AG08395 (cell line): ENCODE measurements around the gene GLI2.

Source experiments
- DNase-seq: peaks from one replicate; pipeline ENCODE4 v3.0.0; 2012; ENCODE audit warnings: mixed read lengths, low spot score

GLI2 gene

DNA sequence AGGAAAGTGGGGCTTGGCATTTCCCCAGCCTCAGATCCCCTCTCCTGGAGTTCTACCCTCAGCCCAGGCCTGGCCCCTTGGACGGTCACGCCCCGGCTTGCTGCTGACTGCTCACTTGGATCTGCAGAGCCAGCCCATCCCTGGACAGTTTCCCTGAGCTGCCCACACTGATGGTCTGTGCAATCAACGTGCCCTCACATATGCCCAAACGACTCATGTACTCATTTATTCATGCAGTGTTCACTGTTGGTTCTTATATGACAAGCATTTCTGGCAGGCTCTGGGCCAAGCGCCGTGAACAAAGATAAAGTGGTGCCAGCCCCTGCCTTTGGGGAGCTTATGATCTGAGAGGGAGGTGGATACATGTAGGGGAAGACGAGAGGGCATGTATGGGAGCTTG, 20.3 kb upstream of the GLI2 start:
- DNase-seq = no peak

DNA sequence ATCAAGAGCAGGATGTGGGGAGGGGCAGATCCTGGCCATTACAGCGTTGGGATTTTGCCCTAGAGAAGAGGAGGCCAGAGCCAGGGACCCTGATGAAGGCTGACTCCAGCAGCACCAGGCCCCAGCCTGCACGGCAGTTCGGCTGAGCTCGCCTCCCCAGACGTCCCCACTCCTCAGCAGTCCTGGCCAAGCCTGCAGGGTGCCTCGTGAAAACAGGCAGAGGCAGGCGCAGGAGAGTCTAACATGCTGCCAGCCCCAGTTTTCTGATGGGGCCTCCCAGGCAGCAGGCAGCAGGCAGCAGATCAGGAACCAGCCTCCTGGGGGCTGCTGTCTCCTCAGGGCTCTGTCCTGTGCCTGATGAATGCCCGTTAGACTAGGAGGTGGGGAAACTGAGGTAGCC, 19.7 kb upstream of the GLI2 start:
- no peak for DNase-seq

DNA sequence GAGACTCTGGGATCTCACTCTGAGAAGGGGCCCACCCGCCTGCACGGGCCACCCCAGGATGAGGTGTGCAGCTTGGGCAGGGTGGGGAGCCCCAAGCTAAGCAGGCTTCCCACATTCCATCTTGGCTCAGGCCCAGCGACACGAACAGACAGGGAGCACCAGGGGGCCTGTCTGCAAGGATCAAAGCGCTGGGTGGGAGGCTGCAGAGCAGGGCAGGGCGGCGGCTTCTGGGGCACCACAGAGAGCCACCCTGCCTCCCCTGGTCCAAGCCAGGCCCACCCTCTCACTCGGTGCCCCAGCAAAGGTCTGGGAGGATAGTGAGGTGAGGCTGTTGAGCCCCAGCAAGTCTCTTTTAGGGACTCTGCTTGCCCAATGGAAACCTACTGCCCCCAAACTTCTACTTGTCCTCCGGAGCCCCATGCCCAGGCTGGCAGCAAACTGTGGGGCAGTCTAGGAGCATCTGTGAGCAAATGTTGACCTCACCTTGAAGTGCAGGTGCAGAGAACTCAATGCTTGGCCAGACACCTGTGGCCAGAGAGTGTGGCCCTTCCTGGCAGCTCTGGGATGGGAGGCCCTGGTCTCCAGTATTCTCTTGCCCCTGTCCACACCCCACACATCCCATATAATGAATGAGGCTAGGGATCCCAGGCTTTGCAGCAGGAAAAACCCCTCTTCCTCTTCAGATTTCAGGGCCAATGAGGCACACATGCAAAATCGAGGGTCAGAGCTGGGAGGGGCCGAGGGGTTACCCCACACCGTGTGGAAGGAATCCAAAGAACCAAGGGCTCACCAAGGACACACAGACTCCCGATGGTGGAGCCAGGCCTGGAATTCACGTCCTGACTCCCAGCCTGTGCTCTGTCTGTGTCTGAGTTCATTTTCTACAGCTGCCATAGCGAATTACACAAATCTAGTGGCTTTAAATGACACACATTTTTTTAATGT, 18.8 kb upstream of the GLI2 start:
- no peak for DNase-seq

DNA sequence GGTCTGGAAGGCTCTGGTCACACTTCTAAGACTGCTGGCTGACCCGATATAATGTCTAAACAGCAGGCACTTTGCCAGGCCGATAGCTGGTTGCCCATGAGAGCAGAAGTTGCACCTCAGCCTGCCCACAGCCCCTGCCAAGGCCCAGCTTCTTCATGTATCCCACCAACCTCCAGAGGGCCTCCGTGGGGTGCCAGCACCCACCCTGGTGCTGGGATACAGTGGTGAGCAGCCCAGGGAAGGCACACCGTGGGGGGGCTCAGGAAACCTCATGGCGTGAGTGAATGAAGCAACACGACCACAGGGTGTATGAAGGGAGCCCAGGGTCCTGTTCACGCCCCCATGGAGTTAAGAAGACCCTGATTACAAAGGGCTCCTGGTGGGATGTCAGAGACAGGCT, 16.2 kb upstream of the GLI2 start:
- no peak for DNase-seq

DNA sequence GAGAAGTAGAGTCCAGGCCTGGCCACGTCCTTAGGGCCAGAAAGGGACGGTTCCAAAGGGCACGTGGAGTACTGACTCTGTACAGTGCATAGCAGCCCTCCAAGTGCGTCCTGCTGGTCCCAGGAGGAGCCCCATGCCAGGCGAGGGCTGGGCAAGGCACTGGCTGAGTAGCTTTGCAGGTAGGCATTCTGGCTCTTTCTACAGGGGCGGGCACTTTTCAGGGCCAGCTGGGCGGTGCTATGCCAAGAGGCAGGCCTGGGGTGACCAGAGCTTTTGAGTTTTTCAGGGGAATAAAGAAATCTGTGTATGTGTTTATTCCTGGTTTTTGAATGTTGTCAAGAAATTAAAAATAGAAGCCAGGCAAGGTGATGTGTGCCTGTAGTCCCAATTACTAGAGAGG, 15.4 kb upstream of the GLI2 start:
- DNase-seq = no peak

DNA sequence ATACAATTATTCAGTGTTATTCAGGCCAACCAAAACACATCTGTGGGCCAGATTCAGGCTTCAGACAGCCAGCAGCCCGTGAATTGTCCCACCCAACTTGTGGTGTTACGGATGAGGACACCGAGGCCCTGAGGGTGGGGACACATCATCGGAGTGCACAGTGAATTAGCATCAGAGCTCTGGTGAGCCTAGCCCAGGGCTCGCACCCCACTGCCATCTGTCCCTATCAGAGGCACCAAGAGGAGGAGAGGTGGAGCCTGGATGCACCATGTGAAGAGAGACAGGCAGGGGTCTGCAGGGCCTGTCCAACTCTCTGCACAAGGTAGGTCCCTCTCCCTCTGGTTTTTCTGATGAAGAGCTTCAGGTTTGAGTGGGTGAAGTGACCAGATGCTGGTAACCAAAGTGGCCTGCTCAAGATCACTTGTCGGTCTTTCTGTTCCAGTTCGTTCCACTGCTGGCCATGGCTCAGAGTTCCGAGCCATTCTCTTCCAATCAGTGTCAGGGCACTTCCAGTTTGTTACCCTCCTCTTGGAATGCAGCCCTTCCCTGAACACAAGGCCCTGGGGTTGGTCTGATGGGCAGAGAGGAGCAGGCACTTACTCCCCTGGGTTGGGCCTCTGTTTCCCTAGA, 14.8 kb upstream of the GLI2 start:
- DNase-seq = no peak

DNA sequence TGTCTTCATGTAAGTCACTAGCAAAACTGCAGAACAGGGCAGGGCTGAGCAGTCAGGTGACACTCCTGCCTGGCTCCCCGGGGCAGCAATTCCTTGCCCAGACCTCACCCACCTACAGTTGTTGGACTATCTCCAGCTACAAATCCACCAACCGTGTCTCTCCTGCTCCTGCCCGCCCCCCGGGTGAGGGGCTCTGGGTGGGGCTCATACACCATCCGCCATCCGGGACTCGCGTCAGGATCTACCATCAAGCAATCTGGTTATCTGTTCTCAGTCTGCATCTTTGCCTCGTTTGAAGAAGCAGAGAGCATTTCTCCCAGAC, 13.5 kb upstream of the GLI2 start:
- no peak for DNase-seq

DNA sequence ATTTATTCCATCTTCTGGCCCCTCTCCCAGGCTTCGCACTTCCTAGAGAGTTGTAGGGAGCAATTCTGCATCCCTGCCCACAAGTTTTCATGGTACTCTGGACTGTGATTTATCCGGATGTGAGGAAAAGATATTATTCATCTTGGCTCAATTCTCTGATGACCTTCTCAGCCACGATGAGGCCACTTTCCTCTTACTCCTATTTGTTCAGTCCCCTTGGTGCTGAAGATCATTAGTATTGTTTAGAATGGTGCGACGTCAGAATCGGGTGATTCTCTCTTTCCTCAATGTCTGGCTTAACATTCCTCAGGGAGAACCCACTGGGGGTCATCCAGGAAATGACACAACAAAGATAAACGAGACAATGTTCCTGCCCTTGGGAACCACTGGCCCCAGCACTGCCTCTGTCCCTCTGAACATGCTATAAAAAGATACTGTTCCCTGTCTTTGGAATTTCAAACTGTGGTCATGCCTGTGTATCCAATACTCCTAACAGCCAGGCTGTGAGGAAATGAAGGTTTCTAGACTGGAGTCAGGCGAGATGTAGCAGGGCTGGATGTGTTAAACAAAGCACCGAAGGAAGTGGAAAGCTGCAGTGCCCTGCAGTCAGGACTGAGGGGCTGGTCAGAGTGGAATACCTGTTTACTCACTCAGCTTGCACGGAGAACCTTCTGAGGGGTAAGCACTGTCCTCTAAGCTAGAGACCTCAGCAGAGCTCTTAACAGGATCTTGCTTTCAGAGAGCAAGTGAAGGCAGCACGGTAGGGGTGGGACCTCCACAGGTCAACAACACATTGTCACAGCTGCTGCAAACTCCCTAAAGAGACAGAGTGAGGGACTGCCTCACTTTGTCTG, 12.9 kb upstream of the GLI2 start:
- peak; percentile 64 for DNase-seq

DNA sequence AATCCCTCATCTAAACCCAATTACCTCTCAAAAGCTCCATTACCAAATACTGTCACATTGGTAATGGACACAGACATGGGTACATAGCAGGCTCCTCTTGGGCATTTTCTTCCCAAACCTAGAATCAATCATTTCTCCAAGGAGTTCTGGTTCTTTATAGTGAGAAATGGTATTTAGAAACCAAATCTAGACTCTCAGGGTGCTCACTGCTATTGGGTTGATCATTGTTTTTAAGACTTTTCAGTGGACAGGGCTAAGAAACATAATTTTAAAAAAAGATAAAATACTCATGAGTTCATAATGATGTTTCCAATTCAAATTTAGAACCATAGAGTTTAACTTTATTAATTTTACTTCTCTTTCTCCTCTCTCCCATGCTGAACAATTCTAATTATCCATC, 9.4 kb upstream of the GLI2 start:
- no peak for DNase-seq

DNA sequence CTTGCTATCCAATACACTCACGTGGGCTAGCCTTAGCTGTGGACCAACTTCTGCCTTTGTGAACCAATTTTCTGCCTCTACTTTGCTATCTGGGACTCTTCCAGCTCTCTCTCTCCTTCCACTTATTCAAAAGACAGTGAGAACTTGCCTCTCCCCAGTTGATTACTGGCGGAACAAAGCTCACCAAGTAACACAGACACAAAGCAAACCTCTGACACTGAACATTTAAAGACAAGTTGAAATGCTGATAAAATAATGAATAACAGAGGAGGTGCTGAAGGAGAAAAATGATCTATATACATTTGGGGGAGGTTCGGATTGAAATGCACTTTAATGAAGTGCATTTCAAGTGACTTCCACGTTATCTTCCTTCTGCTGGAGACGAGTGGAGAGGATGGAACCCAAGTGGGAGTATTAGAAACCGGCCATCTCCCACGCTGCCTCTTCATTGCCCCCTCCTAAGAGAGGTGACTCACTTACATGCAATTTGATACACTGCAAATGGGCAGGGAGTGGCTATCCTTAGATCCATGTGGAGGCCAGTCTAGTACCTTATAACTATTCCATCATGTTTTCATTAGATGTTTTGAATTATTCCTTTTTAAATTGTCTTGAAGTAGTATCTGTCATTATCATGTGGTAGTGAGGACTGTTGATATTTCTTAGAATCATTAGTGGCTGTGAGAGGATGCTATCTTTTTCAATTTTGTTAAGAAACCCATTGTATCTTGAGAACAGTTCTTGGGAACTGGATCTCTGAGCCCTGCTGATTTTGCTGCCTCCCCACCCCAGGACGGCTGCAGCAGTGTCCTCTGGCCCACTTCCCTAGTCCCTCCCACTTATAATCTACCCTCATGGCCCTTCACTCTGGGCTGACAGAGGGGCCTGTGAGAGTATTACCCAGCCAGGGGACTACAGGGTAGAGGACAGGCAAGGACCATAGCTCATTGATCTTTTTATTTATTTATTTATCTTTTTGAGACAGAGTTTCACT, 6.0 kb upstream of the GLI2 start:
- DNase-seq = peak; percentile 74

DNA sequence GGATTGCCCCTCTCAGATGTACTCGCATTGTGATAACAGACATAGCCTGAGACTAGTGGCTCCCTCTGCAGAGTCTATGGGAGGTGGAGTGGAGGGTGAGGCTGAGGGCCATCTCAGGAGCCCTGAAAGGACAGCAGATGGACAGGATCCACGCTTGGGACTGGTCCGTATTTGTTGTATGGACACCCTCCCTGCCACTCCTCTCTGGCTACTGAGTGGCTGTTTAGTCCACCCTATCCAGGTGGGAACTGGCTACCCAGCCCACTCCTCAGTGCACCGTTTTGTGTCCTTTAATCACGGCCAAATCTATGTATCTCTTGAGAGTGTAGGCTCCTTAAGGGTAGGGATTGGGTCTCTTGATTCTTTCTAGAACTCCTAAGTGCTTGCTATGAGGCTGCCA, 4.5 kb upstream of the GLI2 start:
- no peak for DNase-seq

DNA sequence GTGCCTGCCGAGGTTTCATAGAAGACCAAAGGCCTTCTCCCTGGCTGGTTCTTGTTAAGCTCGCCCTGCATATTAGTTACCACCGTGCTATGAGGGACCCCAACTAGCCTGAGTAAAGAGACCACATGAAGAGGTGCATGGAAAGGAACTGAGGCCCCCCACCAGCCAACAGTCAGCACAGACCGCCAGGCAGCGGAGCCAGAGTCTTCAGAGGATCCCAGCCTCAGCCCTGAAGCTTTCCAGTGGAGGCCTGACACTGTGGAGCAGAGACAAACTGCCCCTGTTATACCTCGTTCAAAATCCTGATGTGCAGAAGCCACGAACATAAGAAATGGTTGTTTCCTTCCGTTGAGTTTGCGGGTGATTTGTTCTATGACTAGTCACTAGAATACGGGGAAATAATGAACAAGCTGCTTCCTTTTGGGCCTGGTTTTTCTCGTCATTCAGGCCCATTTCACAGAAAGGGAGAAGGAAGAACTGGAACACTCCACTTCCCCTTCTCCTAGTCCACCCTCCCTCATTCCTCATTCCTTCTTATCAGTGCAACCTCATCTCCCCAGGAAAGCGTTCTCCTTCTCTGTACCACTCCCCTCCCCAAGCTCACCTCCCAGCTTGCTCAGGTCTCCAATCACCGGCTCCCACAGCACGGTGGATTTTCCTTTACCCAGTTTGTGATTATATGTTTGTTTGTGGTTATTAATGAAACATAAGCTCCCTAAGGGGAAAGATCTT, 3.0 kb upstream of the GLI2 start:
- DNase-seq = no peak

DNA sequence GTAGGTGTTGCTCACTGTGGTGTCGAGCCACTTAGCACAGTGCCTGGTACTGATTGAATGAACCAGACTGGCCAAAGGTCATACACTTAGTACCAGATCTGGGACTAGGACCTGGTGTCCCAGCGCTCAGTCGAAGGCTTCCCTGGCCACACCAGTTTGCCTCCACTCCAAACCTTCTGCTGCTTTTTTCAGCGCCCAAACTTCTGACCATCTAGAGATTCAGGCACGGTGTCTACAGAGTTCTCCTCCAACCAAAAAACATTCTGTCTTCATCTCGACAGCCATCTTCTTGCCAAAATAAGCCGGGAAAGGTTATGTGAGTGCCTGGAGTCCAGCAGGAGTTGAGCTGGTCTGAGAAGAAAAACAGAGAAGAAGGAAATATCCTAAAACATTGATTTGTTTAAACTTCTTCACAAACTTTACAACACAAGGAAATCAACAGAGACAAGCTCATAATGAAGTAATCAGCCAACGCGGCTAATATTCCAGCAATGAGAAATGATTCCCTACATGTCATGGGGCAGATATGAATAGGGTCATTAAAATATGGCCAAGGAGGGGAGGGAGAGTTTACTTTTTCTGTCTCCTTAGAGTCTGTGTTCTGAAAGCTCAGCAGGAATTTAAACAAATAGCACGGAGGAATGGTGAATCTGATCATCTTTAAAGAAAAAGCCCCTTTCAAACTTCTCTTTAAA, 2.3 kb upstream of the GLI2 start:
- no peak for DNase-seq

DNA sequence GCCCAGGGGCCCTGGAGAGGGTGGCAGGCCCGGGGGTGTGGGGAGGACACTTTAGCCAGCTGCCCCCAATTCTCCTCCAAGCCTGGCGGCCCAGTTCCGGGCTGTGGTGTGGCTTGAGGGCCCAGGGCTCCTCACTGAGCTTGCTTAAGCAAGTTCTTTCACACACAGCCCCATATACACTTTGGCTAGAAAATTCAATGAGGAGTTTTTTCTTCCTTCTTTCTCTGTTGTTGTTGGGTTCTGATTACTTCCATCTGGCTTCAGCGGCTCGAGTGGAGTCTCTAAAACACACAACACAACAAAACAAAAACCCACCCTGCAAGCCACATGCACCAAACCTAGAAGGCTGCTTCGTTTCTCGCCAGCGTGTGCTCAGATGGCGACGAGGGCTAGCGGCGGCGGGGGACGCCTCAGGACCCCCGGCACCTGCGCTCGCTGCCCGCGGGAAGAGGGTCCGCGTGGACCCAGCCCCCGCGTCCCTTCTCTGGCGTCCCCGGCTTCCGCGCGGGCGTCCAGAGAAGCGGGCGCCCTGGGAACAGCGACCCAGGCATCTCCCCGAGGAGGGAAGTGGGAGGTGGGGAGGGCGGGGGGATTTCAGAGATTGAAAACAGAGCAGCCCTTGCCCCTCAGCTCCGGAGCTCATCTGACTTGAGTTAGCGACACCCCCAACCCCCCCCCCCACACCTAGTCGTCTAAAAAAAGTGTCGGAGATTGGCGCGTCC, 577 bp upstream of the GLI2 start:
- DNase-seq = no peak

DNA sequence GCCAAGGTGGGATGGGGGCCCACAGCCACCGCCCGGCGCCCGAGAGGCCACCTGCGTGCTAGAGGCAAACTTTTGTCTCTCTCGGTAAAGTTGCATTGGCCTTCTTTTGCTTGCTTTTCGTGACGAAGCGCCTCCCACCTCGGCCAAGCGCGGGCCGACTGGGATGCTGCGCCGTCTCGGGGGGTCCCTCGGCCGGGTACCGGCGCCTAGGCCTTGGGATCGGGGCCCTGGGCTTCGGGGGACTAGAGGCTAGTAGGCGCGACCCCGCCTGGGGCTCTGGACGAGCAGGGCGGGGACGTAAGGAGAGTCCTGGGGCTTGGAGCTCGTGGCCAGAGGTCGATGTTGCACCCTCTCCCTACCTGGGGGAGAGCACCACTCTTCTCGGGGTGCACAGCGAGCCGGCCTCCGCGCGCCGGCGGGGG, 545 bp downstream of the GLI2 start:
- no peak for DNase-seq

DNA sequence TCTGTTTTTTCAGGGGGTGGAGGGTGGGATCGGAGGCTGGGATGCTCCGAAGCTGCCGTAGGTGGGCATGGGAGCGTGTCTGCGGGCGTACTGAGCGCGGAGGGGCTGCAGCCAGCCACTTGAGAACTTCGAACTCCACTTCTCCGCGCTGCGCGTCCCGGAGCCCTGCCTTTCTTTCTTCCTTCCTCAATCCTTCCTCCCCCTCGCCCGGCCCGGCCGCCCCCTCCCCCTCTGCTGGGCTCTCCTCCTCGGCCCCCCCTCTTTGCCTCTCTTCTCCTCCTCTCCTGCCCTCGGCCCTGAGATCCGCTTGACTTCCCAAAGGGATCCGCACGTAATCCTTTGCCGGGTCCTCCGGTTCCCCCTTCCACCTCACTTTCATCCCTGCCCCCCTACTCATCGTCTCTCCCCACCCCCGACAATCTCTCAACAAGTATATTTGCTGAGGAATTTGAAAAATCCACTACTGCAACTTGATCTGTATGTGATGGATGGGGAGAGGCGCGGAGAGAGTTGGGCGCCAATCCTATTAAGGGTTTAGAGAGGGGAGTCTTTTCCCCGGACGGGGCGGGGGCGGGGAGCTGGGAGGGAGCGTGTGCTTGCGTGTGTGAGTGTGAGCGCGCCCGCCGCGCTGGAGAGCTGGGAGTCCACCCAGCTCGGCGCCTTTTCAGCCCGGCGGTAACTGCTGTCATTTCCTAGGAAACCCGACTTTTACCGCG, 1.1 kb downstream of the GLI2 start:
- peak; percentile 65 for DNase-seq

DNA sequence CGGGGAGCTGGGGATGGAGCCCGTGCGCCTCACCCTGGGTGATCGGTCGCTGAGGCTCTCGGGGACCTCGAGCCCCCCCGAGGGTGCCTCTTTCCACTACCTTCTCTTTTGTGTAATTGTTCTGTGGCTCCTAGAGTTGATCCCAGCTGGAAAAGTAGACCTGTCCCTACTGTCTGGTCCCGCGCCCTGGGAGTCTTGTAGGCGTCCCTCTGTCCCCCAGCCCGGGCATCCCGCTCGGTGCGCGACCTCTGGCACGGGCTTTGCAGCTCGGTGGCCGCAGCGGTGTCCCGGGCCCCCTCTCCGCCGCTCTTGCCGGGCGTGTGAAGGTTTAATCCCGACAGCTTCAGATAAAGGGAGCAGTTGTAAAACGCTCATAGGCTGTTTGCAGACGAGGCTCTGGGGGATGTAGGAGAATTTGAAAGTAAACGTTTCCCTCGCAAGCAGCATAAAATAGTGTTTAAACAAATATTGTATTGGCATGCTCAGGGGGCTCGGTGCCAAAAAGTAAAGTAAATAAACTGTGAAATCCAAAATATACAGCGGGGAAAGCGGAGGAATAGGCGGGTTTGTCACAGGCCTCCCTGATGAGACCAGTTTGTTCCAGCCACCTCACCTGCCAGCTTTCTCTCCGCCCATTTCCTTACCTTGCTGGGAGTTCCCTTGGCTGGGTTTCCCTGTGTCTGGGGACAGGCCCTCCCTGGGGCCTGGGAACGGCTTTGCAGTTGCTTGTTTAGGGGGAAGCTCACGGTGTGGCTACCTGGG, 1.9 kb downstream of the GLI2 start:
- DNase-seq = no peak

DNA sequence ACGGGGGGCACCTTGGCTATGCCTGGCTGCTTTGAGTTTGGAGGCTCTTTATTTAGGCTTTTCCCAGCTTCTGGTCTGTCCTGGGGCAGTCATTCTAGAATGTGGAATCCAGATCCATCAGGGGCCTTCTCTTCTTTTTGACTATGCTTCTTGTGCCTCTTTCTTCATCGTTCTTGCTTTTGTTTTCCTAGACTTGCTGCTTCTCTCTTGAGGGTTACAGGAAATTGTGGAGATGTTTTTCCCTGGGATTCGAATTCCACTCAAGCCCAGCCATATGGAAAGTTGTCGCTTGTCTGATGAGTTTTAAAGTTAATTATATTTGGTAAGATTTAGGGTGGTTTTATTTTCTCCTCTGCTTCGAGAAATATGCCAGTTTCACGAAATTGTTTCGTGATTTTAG, 2.4 kb downstream of the GLI2 start:
- DNase-seq = no peak
